A549 (cell line): ENCODE results near the gene USP36. TPM values are rescaled to one million over a fixed set of nuclear protein-coding genes. Genes with fewer than 3 reads are reported as not detected.

Source experiments
- ATAC-seq, 2 experiments: fragments of 200-7000 bp in 1 of 2; fragments of >200 bp in 1 of 2; cut with Nextera tagmentation in 1 of 2; cut with Tn5 transposase in 1 of 2; 3 replicates each; pipeline versions ENCODE4 v1.8.0 to v1.9.1; 2018 to 2020; ENCODE audit warnings: mild to moderate bottlenecking in 1 of 2, moderate library complexity in 1 of 2
- CTCF ChIA-PET: fragments of 300-600 bp; sonication (Branson Sonifier 250); formaldehyde crosslinking; extraction: SDS; loops from one replicate; lab custom pipeline; 2021; ENCODE audit warnings: antibody characterized with exemption, inconsistent platforms; lab: Yijun Ruan, JAX
- POLR2A ChIA-PET: fragments of 350-600 bp; formaldehyde crosslinking; extraction: SDS; loops from one replicate; lab custom pipeline; 2021; ENCODE audit warnings: antibody characterized with exemption, inconsistent platforms; lab: Yijun Ruan, JAX
- DNase-seq, 2 experiments: peaks; one replicate each; pipeline versions ENCODE4 v3.0.0 to v3.0.0-alpha.2; 2011 to 2016; ENCODE audit warnings: low read depth in 1 of 2, low spot score in 1 of 2
- FAIRE-seq: peaks from 2 replicates; lab custom pipeline; 2011; peaks lifted over from hg19 to GRCh38; lab: Jason Lieb, UNC
- H3K27ac ChIP-seq, 2 experiments: fragments of >200 bp; sonication (Bioruptor Twin); formaldehyde crosslinking; 3 replicates each; pipeline ENCODE4 v1.5.1; 2016 to 2017
- H3K4me1 ChIP-seq: fragments of >200 bp; sonication (Bioruptor Twin); formaldehyde crosslinking; 3 replicates; pipeline ENCODE4 v1.6.1; 2016
- H3K4me2 ChIP-seq: fragments of >200 bp; sonication (Bioruptor Twin); formaldehyde crosslinking; 3 replicates; pipeline ENCODE4 v1.6.1; 2016
- H3K4me3 ChIP-seq: fragments of >200 bp; sonication (Bioruptor Twin); formaldehyde crosslinking; 3 replicates; pipeline ENCODE4 v1.5.1; 2016
- H3K9me3 ChIP-seq: fragments of >200 bp; sonication (Bioruptor Twin); formaldehyde crosslinking; 3 replicates; pipeline ENCODE4 v1.6.1; 2016
- ATOH8 ChIP-seq: fragments of 250-450 bp; sonication (Bioruptor Pico); IDR thresholded peaks from 2 replicates; pipeline ENCODE4 v1.5.0; 2020; ENCODE audit warnings: low read depth, mild to moderate bottlenecking, moderate library complexity
- BHLHE40 ChIP-seq: IDR thresholded peaks from 2 replicates; pipeline ENCODE4 v1.6.1; 2012; ENCODE audit warnings: low read depth, low read length, inconsistent platforms
- CEBPB ChIP-seq, 2 experiments: fragments of >200 bp in 1 of 2; sonication (Bioruptor Twin) in 1 of 2; formaldehyde crosslinking in 1 of 2; IDR thresholded peaks; 2 replicates each; pipeline ENCODE4 v1.6.1; 2012 to 2016
- CTCF ChIP-seq: fragments of >200 bp; sonication (Bioruptor Twin); formaldehyde crosslinking; IDR thresholded peaks from 3 replicates; pipeline ENCODE4 v1.5.1; 2016
- E2F6 ChIP-seq: IDR thresholded peaks from 2 replicates; pipeline ENCODE4 v1.6.1; 2012; ENCODE audit warnings: low read depth, borderline replicate concordance
- FOSB ChIP-seq: fragments of 250-450 bp; sonication (Bioruptor Pico); IDR thresholded peaks from 2 replicates; pipeline ENCODE4 v1.5.0; 2020; ENCODE audit warnings: mild to moderate bottlenecking, moderate library complexity
- FOSL2 ChIP-seq, 2 experiments: fragments of 450-650 bp in 1 of 2; fragments of >200 bp in 1 of 2; sonication (Bioruptor Twin) in 1 of 2; formaldehyde crosslinking; IDR thresholded peaks; 2 replicates each; pipeline versions ENCODE4 v1.5.0 to v1.6.1; 2016 to 2020; ENCODE audit warnings: mild to moderate bottlenecking in 1 of 2, moderate library complexity in 1 of 2
- HDAC2 ChIP-seq: fragments of 200-600 bp; sonication (generic); IDR thresholded peaks from 2 replicates; pipeline ENCODE4 v1.6.1; 2016
- HOXA7 ChIP-seq: fragments of 250-450 bp; sonication (Bioruptor Pico); IDR thresholded peaks from 2 replicates; pipeline ENCODE4 v1.5.0; 2020; ENCODE audit warnings: mild to moderate bottlenecking, moderate library complexity
- HOXB13 ChIP-seq: fragments of 250-450 bp; sonication (Bioruptor Pico); IDR thresholded peaks from 2 replicates; pipeline ENCODE4 v1.5.0; 2020; ENCODE audit warnings: low read depth, mild to moderate bottlenecking, moderate library complexity
- HOXB5 ChIP-seq: fragments of 250-450 bp; sonication (Bioruptor Pico); IDR thresholded peaks from 2 replicates; pipeline ENCODE4 v1.5.0; 2020; ENCODE audit warnings: mild to moderate bottlenecking, moderate library complexity
- JUN ChIP-seq, 2 experiments: fragments of >200 bp; sonication (Bioruptor Twin); formaldehyde crosslinking; IDR thresholded peaks; 2 replicates in 1 of 2; 3 replicates in 1 of 2; pipeline ENCODE4 v1.6.1; 2016 to 2017
- JUNB ChIP-seq: fragments of >200 bp; sonication (Bioruptor Twin); formaldehyde crosslinking; IDR thresholded peaks from 2 replicates; pipeline ENCODE4 v1.6.1; 2016
- KDM1A ChIP-seq: fragments of 200-600 bp; sonication (generic); IDR thresholded peaks from 2 replicates; pipeline ENCODE4 v1.6.1; 2016; ENCODE audit warnings: low read depth, mild to moderate bottlenecking
- MAX ChIP-seq: IDR thresholded peaks from 2 replicates; pipeline ENCODE4 v1.6.1; 2012
- MYC ChIP-seq: IDR thresholded peaks from 2 replicates; pipeline ENCODE4 v1.6.1; 2012; ENCODE audit warnings: mild to moderate bottlenecking, inconsistent platforms, low read length, improper control_type of control experiment, borderline replicate concordance
- NR3C1 ChIP-seq: fragments of >200 bp; sonication (Bioruptor Twin); formaldehyde crosslinking; IDR thresholded peaks from 3 replicates; pipeline ENCODE4 v1.6.1; 2017
- PBX3 ChIP-seq: IDR thresholded peaks from 2 replicates; pipeline ENCODE4 v1.6.1; 2012
- PHF8 ChIP-seq: fragments of 200-600 bp; sonication (generic); IDR thresholded peaks from 2 replicates; pipeline ENCODE4 v1.6.1; 2016; ENCODE audit warnings: low read depth, mild to moderate bottlenecking, antibody characterized with exemption, moderate library complexity, borderline replicate concordance
- POLR2A ChIP-seq: IDR thresholded peaks from 2 replicates; pipeline ENCODE4 v1.6.1; 2012; ENCODE audit warnings: mild to moderate bottlenecking, low read length
- RAD21 ChIP-seq, 2 experiments: fragments of >200 bp in 1 of 2; sonication (Bioruptor Twin) in 1 of 2; formaldehyde crosslinking in 1 of 2; IDR thresholded peaks in 1 of 2; conservative IDR thresholded peaks in 1 of 2; 2 replicates in 1 of 2; 3 replicates in 1 of 2; pipeline ENCODE4 v1.6.1; 2012 to 2018; ENCODE audit warnings: inconsistent platforms in 1 of 2
- RARB ChIP-seq: fragments of 250-450 bp; sonication (Bioruptor Pico); IDR thresholded peaks from 2 replicates; pipeline ENCODE4 v1.8.0; 2021; ENCODE audit warnings: mild to moderate bottlenecking, moderate library complexity
- RFX5 ChIP-seq: fragments of 450-650 bp; IDR thresholded peaks from 2 replicates; pipeline ENCODE4 v1.7.1; 2014; ENCODE audit warnings: antibody characterized with exemption, mild to moderate bottlenecking, moderate library complexity
- TFCP2L1 ChIP-seq: fragments of 250-450 bp; sonication (Bioruptor Pico); IDR thresholded peaks from 2 replicates; pipeline ENCODE4 v1.5.0; 2021; ENCODE audit warnings: mild to moderate bottlenecking
- USF2 ChIP-seq: fragments of 450-650 bp; IDR thresholded peaks from 2 replicates; pipeline ENCODE4 v1.6.1; 2014; ENCODE audit warnings: antibody characterized with exemption
- WGBS: methylation state at CpG from one replicate; pipeline ENCODE4 v1.1.6; 2017; ENCODE audit errors: missing lambda C conversion rate; 5-methylcytosine and 5-hydroxymethylcytosine counted together
- polyA plus RNA-seq, 4 experiments: library from polyadenylated mRNA; depleted of rRNA in 3 of 4; stranded (reverse); fragments of >200 nt; fragmentation: RNase III in 1 of 4; extraction: RNeasy Plus Mini Kit Qiagen cat#74134 plus additional on column Dnase treatment in 1 of 4; gene quantifications; 2 replicates in 3 of 4; 3 replicates in 1 of 4; pipeline ENCODE4 v1.2.3, GENCODE V29; 2011 to 2017

USP36 gene
- polyA plus RNA-seq, 2 of the 4 experiments (the other 2 are of a cell fraction): 41.1 to 49.0 TPM

- WGBS: 90% methylated on average over 1 of the region's 1 CpG
- no peak for TF ChIP-seq ATOH8 (CRISPR knock-in tag)
- no peak for TF ChIP-seq E2F6
- no peak for TF ChIP-seq NR3C1
- no peak for TF ChIP-seq PHF8
- peak overlapping the region in 1 of 2 experiments; percentile 92; a peak in 3 of 6 replicates for H3K27ac ChIP-seq
- H3K4me2 ChIP-seq: no peak overlapping the region
- no peak overlapping the region for H3K4me3 ChIP-seq
- FAIRE-seq: no peak
- ChIA-PET POLR2A (interaction anchor here (0.7 kb wide), 1 partner anchor 326 kb away, joined by 4 read pairs; no protein-coding TSS in a partner anchor), CTCF (interaction anchor here (0.7 to 17.8 kb wide), 11 partner anchors 11 to 104 kb away, joined by 3 to 321 read pairs (median 21); partner anchors contain the start of gene CEP295NL)
- H3K4me1 ChIP-seq: peaks cover 46% of the 10 kb centered on the region
- no peaks in the 10 kb centered on the region; the same call in 2 of the 3 replicates for H3K9me3 ChIP-seq
- no peak for ATAC-seq
- no peak for DNase-seq
These were observed 23.5 kb upstream of the USP36 start for GRCh38 chr17:78864117-78864516.

GRCh38 chr17:78862073-78863023, 21.7 kb upstream of the USP36 start:
- peak; percentile 87 to 94 for DNase-seq
- Histone ChIP-seq H3K4me3 (no peak overlapping the region), H3K4me2 (peak overlapping the region; percentile 59), H3K27ac (peak overlapping the region; percentile 81 to 92), H3K4me1 (peaks cover 36% of the 10 kb centered on the region), H3K9me3 (no peaks in the 10 kb centered on the region; the same call in 2 of the 3 replicates)
- FAIRE-seq: peak; percentile 7
- ATAC-seq: peak; percentile 91 to 94
- CTCF ChIA-PET: interaction anchor here (0.7 to 17.8 kb wide), 7 partner anchors 10 to 133 kb away, joined by 3 to 321 read pairs (median 4); no protein-coding TSS in a partner anchor
- 35% methylated on average over 17 of the region's 17 CpGs for WGBS
- POLR2A ChIA-PET: interaction anchor here (0.5 to 0.8 kb wide), 3 partner anchors 18 to 1703 kb away, joined by 3 read pairs; no protein-coding TSS in a partner anchor
- TF ChIP-seq FOSL2 (IDR thresholded peaks at IDR 0.05) (peak; percentile 83), FOSL2 (CRISPR knock-in tag; IDR thresholded peaks at IDR 0.05) (peak; percentile 96), PBX3 (no peak), USF2 (peak; percentile 79), TFCP2L1 (CRISPR knock-in tag) (peak; percentile 56; the same call in 1 of the 2 replicates), FOSB (0 out of 2 replicates have a peak, but pooled peaks have one; percentile 38), MYC (peak; percentile 99), RAD21 (conservative IDR thresholded peaks at IDR 0.05 in 1 of 2, IDR thresholded peaks at IDR 0.05 in 1 of 2) (peak in 1 of 2 experiments; percentile 19; a peak in 1 of 5 replicates), CTCF (no peak), KDM1A (peak; percentile 78), BHLHE40 (peak; percentile 84), PHF8 (no peak), HOXB13 (CRISPR knock-in tag) (0 out of 2 replicates have a peak, but pooled peaks have one; percentile 55), MAX (peak; percentile 99), HOXB5 (CRISPR knock-in tag) (peak; percentile 81), CEBPB (IDR thresholded peaks at IDR 0.05) (0 out of 4 replicates have a peak, but pooled peaks of 1 of the 2 experiments have one; percentile 36), HOXA7 (CRISPR knock-in tag) (peak; percentile 22; the same call in 1 of the 2 replicates), JUN (IDR thresholded peaks at IDR 0.05) (peak; percentile 73 to 74; a peak in 2 of 5 replicates), HDAC2 (no peak), JUNB (peak; percentile 77), RARB (CRISPR knock-in tag) (no peak), POLR2A (peak; percentile 40), RFX5 (peak; percentile 43; the same call in 1 of the 2 replicates), E2F6 (peak; percentile 76; the same call in 1 of the 2 replicates)
